H1 (cell line): ENCODE results near the gene IL10RA. TPM values are rescaled to one million over a fixed set of nuclear protein-coding genes. Genes with fewer than 3 reads are reported as not detected.

Experiments used
- CTCF ChIA-PET: fragments of 300-600 bp; sonication (Branson Sonifier 250); formaldehyde crosslinking; loops from one replicate; lab custom pipeline; 2021; ENCODE audit not compliant: partially characterized antibody; lab: Charles Lee
- POLR2A ChIA-PET: fragments of 300-600 bp; sonication (Branson Sonifier 250); formaldehyde crosslinking; loops from one replicate; lab custom pipeline; 2021; ENCODE audit warnings: inconsistent platforms; ENCODE audit not compliant: partially characterized antibody; lab: Charles Lee
- DNase-seq, 2 experiments: peaks; one replicate each; pipeline versions ENCODE4 v3.0.0 to v3.0.0-alpha.2; 2010 to 2022; ENCODE audit warnings: low spot score in 2 of 2, low read depth in 1 of 2, mixed read lengths in 1 of 2
- FAIRE-seq: peaks from 2 replicates; lab custom pipeline; 2011; peaks lifted over from hg19 to GRCh38; lab: Jason Lieb, UNC
- H2AFZ ChIP-seq: 2 replicates; pipeline ENCODE4 v1.8.1; 2012; ENCODE audit warnings: low read length, inconsistent platforms
- H2AK5ac ChIP-seq: 2 replicates; pipeline ENCODE4 v1.6.1; 2013; ENCODE audit warnings: low read depth, low read length
- H2BK120ac ChIP-seq: replicated peaks from 2 replicates; pipeline ENCODE3; 2013; ENCODE audit warnings: low read depth, low read length, inconsistent platforms
- H2BK12ac ChIP-seq: 2 replicates; pipeline ENCODE4 v1.6.1; 2013; ENCODE audit warnings: low read depth, low read length
- H2BK15ac ChIP-seq: 2 replicates; pipeline ENCODE4 v1.6.1; 2013; ENCODE audit warnings: low read length
- H2BK20ac ChIP-seq: 2 replicates; pipeline ENCODE4 v1.6.1; 2013; ENCODE audit warnings: low read length
- H2BK5ac ChIP-seq: 2 replicates; pipeline ENCODE4 v1.6.1; 2013; ENCODE audit warnings: low read depth, low read length
- H3K14ac ChIP-seq: 2 replicates; pipeline ENCODE4 v1.6.1; 2013; ENCODE audit warnings: inconsistent platforms; ENCODE audit not compliant: insufficient read length
- H3K18ac ChIP-seq: 2 replicates; pipeline ENCODE4 v1.6.1; 2013; ENCODE audit warnings: low read length; ENCODE audit errors: extremely low read depth
- H3K23ac ChIP-seq: 2 replicates; pipeline ENCODE4 v1.6.1; 2013; ENCODE audit warnings: inconsistent platforms; ENCODE audit not compliant: insufficient read length
- H3K23me2 ChIP-seq: 2 replicates; pipeline ENCODE4 v1.6.1; 2013; ENCODE audit warnings: low read depth, low read length
- H3K27ac ChIP-seq: 2 replicates; pipeline ENCODE4 v1.6.1; 2011; ENCODE audit warnings: low read depth, low read length, inconsistent platforms
- H3K27me3 ChIP-seq, 4 experiments: replicated peaks in 1 of 4; 1 replicate in 1 of 4; 2 replicates in 3 of 4; pipeline versions ENCODE4 v1.6.1 to v1.8.1; 2011 to 2013; ENCODE audit warnings: low read length in 3 of 4, mild to moderate bottlenecking in 3 of 4, inconsistent platforms in 2 of 4, mixed read lengths in 2 of 4, moderate library complexity in 1 of 4; ENCODE audit not compliant: control insufficient read depth in 3 of 4, insufficient read depth in 3 of 4; ENCODE audit errors: extremely low read depth in 1 of 4
- H3K36me3 ChIP-seq, 4 experiments: 2 replicates each; pipeline versions ENCODE4 v1.6.1 to v1.8.1; 2011 to 2013; ENCODE audit warnings: mild to moderate bottlenecking in 4 of 4, low read length in 3 of 4, moderate library complexity in 2 of 4, control low read depth in 1 of 4, inconsistent platforms in 1 of 4; ENCODE audit not compliant: insufficient read depth in 4 of 4, control insufficient read depth in 2 of 4
- H3K4ac ChIP-seq: replicated peaks from 2 replicates; pipeline ENCODE3; 2013; ENCODE audit warnings: low read length, low read depth, mixed read lengths, inconsistent platforms; ENCODE audit not compliant: insufficient read length
- H3K4me1 ChIP-seq, 4 experiments: replicated peaks in 1 of 4; 1 replicate in 1 of 4; 2 replicates in 3 of 4; pipeline versions ENCODE4 v1.6.1 to v1.8.1; 2011 to 2013; ENCODE audit warnings: low read length in 3 of 4, inconsistent platforms in 2 of 4, mixed read lengths in 1 of 4; ENCODE audit not compliant: insufficient read depth in 4 of 4, control insufficient read depth in 3 of 4
- H3K4me2 ChIP-seq, 2 experiments: 2 replicates each; pipeline versions ENCODE4 v1.6.1 to v1.8.1; 2011 to 2013; ENCODE audit warnings: low read depth in 2 of 2, low read length in 2 of 2, control low read depth in 1 of 2, inconsistent platforms in 1 of 2, mild to moderate bottlenecking in 1 of 2; ENCODE audit not compliant: insufficient read depth in 1 of 2
- H3K4me3 ChIP-seq, 4 experiments: fragments of 200-600, 300-600 bp in 1 of 4; sonication (generic), shearing (Covaris generic), sonication (Bioruptor Twin) in 1 of 4; 2 replicates each; pipeline versions ENCODE4 v1.5.1 to v1.8.1; 2011 to 2016; ENCODE audit warnings: low read length in 4 of 4, low read depth in 3 of 4, control low read depth in 2 of 4, inconsistent platforms in 2 of 4, mild to moderate bottlenecking in 2 of 4, mixed read lengths in 1 of 4, moderate library complexity in 1 of 4; ENCODE audit not compliant: insufficient read depth in 2 of 4; ENCODE audit errors: extremely low read depth in 1 of 4
- H3K56ac ChIP-seq: replicated peaks from 2 replicates; pipeline ENCODE3; 2013; ENCODE audit warnings: low read depth, mild to moderate bottlenecking, mixed read lengths, low read length, inconsistent platforms; ENCODE audit not compliant: insufficient read length
- H3K79me1 ChIP-seq: 2 replicates; pipeline ENCODE4 v1.6.1; 2013; ENCODE audit warnings: low read depth, low read length, control low read depth
- H3K79me2 ChIP-seq, 2 experiments: 2 replicates each; pipeline versions ENCODE4 v1.6.1 to v1.8.1; 2012 to 2013; ENCODE audit warnings: low read length in 2 of 2, mild to moderate bottlenecking in 2 of 2, inconsistent platforms in 1 of 2; ENCODE audit not compliant: insufficient read depth in 2 of 2, control insufficient read depth in 1 of 2
- H3K9ac ChIP-seq, 4 experiments: replicated peaks in 1 of 4; 1 replicate in 1 of 4; 2 replicates in 3 of 4; pipeline versions ENCODE4 v1.6.1 to v1.8.1; 2011 to 2013; ENCODE audit warnings: low read depth in 3 of 4, low read length in 3 of 4, control low read depth in 2 of 4, mild to moderate bottlenecking in 2 of 4, moderate library complexity in 2 of 4, inconsistent platforms in 1 of 4; ENCODE audit errors: extremely low read depth in 1 of 4
- H3K9me3 ChIP-seq, 2 experiments: 2 replicates each; pipeline versions ENCODE4 v1.6.1 to v1.8.1; 2012 to 2013; ENCODE audit warnings: mild to moderate bottlenecking in 2 of 2, moderate library complexity in 2 of 2, control low read depth in 1 of 2, inconsistent platforms in 1 of 2, low read depth in 1 of 2, low read length in 1 of 2, mixed read lengths in 1 of 2; ENCODE audit not compliant: insufficient read depth in 2 of 2
- H4K20me1 ChIP-seq, 2 experiments: replicated peaks in 1 of 2; 2 replicates each; pipeline versions ENCODE3 to v1.8.1; 2011 to 2013; ENCODE audit warnings: inconsistent platforms in 2 of 2, low read length in 2 of 2, mild to moderate bottlenecking in 1 of 2; ENCODE audit not compliant: insufficient read depth in 2 of 2, control insufficient read depth in 1 of 2
- H4K5ac ChIP-seq: 2 replicates; pipeline ENCODE4 v1.6.1; 2013; ENCODE audit warnings: low read length, low read depth, mixed read lengths, inconsistent platforms; ENCODE audit not compliant: insufficient read length
- H4K8ac ChIP-seq: 2 replicates; pipeline ENCODE4 v1.8.0; 2013; ENCODE audit warnings: mild to moderate bottlenecking, moderate library complexity, low read length, inconsistent platforms; ENCODE audit not compliant: insufficient read depth; ENCODE audit errors: extremely low read depth
- H4K91ac ChIP-seq: replicated peaks from 2 replicates; pipeline ENCODE3; 2013; ENCODE audit warnings: low read length, mixed read lengths, inconsistent platforms; ENCODE audit not compliant: insufficient read length
- ASH2L ChIP-seq: fragments of 200-600, 300-600 bp; sonication (generic); IDR thresholded peaks from one replicate; pipeline ENCODE4 v1.7.1; 2017; ENCODE audit warnings: low read length
- EP300 ChIP-seq, 2 experiments: IDR thresholded peaks; 1 replicate in 1 of 2; 2 replicates in 1 of 2; pipeline ENCODE4 v1.6.1; 2011 to 2012; ENCODE audit warnings: low read depth in 2 of 2, low read length in 2 of 2, mild to moderate bottlenecking in 2 of 2, borderline replicate concordance in 1 of 2, inconsistent platforms in 1 of 2, moderate library complexity in 1 of 2
- EZH2 ChIP-seq: fragments of 200-600 bp; sonication (generic); IDR thresholded peaks from 2 replicates; pipeline ENCODE4 v1.7.1; 2012; ENCODE audit warnings: low read depth, mild to moderate bottlenecking, moderate library complexity, low read length, inconsistent platforms; ENCODE audit not compliant: severe bottlenecking
- GABPA ChIP-seq: IDR thresholded peaks from 2 replicates; pipeline ENCODE4 v1.6.1; 2011; ENCODE audit warnings: mild to moderate bottlenecking, low read length, moderate library complexity, borderline replicate concordance; ENCODE audit not compliant: insufficient read depth
- JUN ChIP-seq: IDR thresholded peaks from 2 replicates; pipeline ENCODE4 v1.6.1; 2011; ENCODE audit warnings: low read depth, mild to moderate bottlenecking, improper control_type of control experiment, low read length
- JUND ChIP-seq: IDR thresholded peaks from 2 replicates; pipeline ENCODE4 v1.6.1; 2011; ENCODE audit warnings: mild to moderate bottlenecking, improper control_type of control experiment, low read length
- MAFK ChIP-seq: IDR thresholded peaks from 2 replicates; pipeline ENCODE4 v1.6.1; 2012; ENCODE audit warnings: low read depth, mild to moderate bottlenecking, improper control_type of control experiment, low read length
- PHF8 ChIP-seq: fragments of 200-600 bp; sonication (generic); conservative IDR thresholded peaks from 2 replicates; pipeline ENCODE4 v1.7.1; 2012; ENCODE audit warnings: low read depth, mild to moderate bottlenecking, inconsistent platforms, low read length, moderate library complexity
- RBBP5 ChIP-seq: IDR thresholded peaks from 2 replicates; pipeline ENCODE4 v1.7.1; 2012; ENCODE audit warnings: low read depth, mild to moderate bottlenecking, inconsistent platforms, low read length, moderate library complexity, borderline replicate concordance
- RNF2 ChIP-seq: fragments of 200-900, 300-1000 bp; sonication (generic); IDR thresholded peaks from 2 replicates; pipeline ENCODE4 v1.7.1; 2016; ENCODE audit warnings: borderline replicate concordance, low read depth, mild to moderate bottlenecking, antibody characterized with exemption, low read length; ENCODE audit not compliant: poor library complexity, severe bottlenecking; ENCODE audit errors: missing control alignments
- TBP ChIP-seq: IDR thresholded peaks from 2 replicates; pipeline ENCODE4 v1.6.1; 2011; ENCODE audit warnings: low read depth, low read length, improper control_type of control experiment
- YY1 ChIP-seq: IDR thresholded peaks from 2 replicates; pipeline ENCODE4 v1.6.1; 2011; ENCODE audit warnings: low read depth, mild to moderate bottlenecking, low read length
- WGBS, 2 experiments: shearing (Covaris generic) in 1 of 2; methylation state at CpG; one replicate each; pipeline versions ENCODE4 v1.1.6 to v1.1.7; 2013 to 2015; ENCODE audit warnings: low lambda C conversion rate in 2 of 2, mixed read lengths in 2 of 2, inconsistent platforms in 1 of 2, low coverage in 1 of 2, missing lambda C conversion rate in 1 of 2; ENCODE audit not compliant: insufficient replicate concordance in 2 of 2, insufficient coverage in 1 of 2, insufficient read length in 1 of 2; ENCODE audit errors: extremely low coverage in 1 of 2, missing lambda C conversion rate in 1 of 2; 5-methylcytosine and 5-hydroxymethylcytosine counted together
- polyA plus RNA-seq, 7 experiments: library from polyadenylated mRNA; depleted of rRNA in 3 of 7; stranded (reverse) in 5 of 7; unstranded in 2 of 7; fragments of >200 nt in 5 of 7; fragments of 200-250 nt in 2 of 7; gene quantifications; 1 replicate in 5 of 7; 2 replicates in 1 of 7; 4 replicates in 1 of 7; pipeline versions ENCODE4 v1.2.1 to v1.2.3, GENCODE V29; 2011 to 2013; ENCODE audit warnings: missing spikeins in 2 of 7, mixed read lengths in 2 of 7
- total RNA-seq: library from RNA; stranded (reverse); fragmentation: NEBNext Ultra II Directional; extraction: Animal tissue kit (Norgen Biotek cat#: 25700); gene quantifications from 2 replicates; pipeline ENCODE4 v1.2.1, GENCODE V29; 2021
- TF ChIP-seq, protein P1 (sequence below): IDR thresholded peaks from 2 replicates; pipeline ENCODE4 v1.6.1; 2012; ENCODE audit warnings: inconsistent platforms

IL10RA gene
- total and polyA plus RNA-seq, 2 of the 8 experiments (the other 6 are each of a cell fraction or from before 2014, with no cell fraction given): 0.05 to 0.11 TPM

DNA sequence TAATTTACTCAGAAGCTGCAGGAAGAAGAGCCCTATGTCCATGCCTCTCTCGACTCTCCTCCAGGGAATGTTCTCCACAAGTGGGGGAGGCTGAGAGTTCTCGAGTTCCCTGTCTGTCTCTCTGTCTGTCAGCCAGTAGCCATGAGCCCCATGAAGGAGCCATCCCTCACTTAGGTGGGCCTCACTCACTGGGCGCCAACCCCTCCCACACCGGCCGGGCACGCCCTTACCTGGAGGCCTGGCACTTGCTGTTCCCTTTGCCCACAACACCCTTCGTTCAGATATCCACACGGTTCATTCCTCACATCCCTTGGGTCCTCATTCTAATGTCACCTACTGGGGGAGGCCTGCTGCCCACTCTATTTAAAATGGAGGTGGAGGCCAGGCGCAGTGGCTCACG is 14.2 kb upstream of the IL10RA start:
- no peak overlapping the region for H3K4me3 ChIP-seq
- H2BK20ac ChIP-seq: no peak overlapping the region
- no peak overlapping the region for H3K4me2 ChIP-seq
- H2AFZ ChIP-seq: no peak overlapping the region
- CTCF ChIA-PET: no interaction called here
- H2BK5ac ChIP-seq: no peak overlapping the region
- H3K23ac ChIP-seq: no peak overlapping the region
- 93% methylated on average over 10 of the region's 10 CpGs; no CpG with 5 or more reads in 1 of the 2 experiments for WGBS, 2 experiments
- no peak overlapping the region for H2BK12ac ChIP-seq
- H3K9ac ChIP-seq: no peak overlapping the region
- FAIRE-seq (no peak), DNase-seq (no peak)
- H4K8ac ChIP-seq: no peak overlapping the region
- no peak overlapping the region for H4K91ac ChIP-seq
- no peak overlapping the region for H2AK5ac ChIP-seq
- H2BK15ac ChIP-seq: no peak overlapping the region
- no peak overlapping the region for H3K18ac ChIP-seq
- no peaks in the 10 kb centered on the region for H3K36me3 ChIP-seq
- no peaks in the 10 kb centered on the region for H3K4me1 ChIP-seq
- no peaks in the 10 kb centered on the region for H3K9me3 ChIP-seq
- H3K27ac ChIP-seq: no peak overlapping the region
- TF ChIP-seq EP300 (IDR thresholded peaks at IDR 0.05; ENCODE audit: borderline replicate concordance in 1 of 2, low read depth in 2 of 2, low read length in 2 of 2) (no peak), GABPA (no peak), JUND (no peak), JUN (no peak), RBBP5 (no peak), RNF2 (no peak), TBP (no peak), ASH2L (no peak), PHF8 (no peak), EZH2 (no peak), MAFK (no peak), YY1 (no peak)
- TF ChIP-seq, protein P1, sequence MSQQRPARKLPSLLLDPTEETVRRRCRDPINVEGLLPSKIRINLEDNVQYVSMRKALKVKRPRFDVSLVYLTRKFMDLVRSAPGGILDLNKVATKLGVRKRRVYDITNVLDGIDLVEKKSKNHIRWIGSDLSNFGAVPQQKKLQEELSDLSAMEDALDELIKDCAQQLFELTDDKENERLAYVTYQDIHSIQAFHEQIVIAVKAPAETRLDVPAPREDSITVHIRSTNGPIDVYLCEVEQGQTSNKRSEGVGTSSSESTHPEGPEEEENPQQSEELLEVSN: no peak
- TF ChIP-seq, all 59 proteins: peak for 0
- Histone ChIP-seq H3K14ac (no peak overlapping the region), H3K79me1 (no peaks in the 10 kb centered on the region), H2BK120ac (no peak overlapping the region), H3K23me2 (no peaks in the 10 kb centered on the region), H3K4ac (no peak overlapping the region), H4K20me1 (no peaks in the 10 kb centered on the region), H3K79me2 (no peaks in the 10 kb centered on the region), H3K27me3 (peaks cover 0 to 2% (median 0%) of the 10 kb centered on the region in 4 experiments; a peak in 1 of 7 replicates), H4K5ac (no peak overlapping the region), H3K56ac (no peak overlapping the region)
- POLR2A ChIA-PET: no interaction called here
